Omental fat pad (tissue), 4 donors: ENCODE data around the gene HS1BP3. TPM values are rescaled to one million over a fixed set of nuclear protein-coding genes. Genes with fewer than 3 reads are reported as not detected.
A peak's percentile ranks its signal among the peaks of the same experiment; 100 is the strongest.

Experiments
- ATAC-seq: fragments of 150-250 bp; one replicate; pipeline ENCODE4 v1.9.1; 2016; ENCODE audit warnings: mild to moderate bottlenecking, moderate library complexity; ENCODE audit not compliant: low FRiP score
- DNase-seq: peaks from one replicate; pipeline ENCODE4 v3.0.0-alpha.2; 2019; ENCODE audit warnings: low spot score
- total RNA-seq, 4 donors: library from RNA; depleted of rRNA; stranded (reverse); fragments of >200 nt; gene quantifications; one replicate each; pipeline ENCODE4 v1.1.0, GENCODE V29; 2016
- TF ChIP-seq, protein P1 (sequence below), 3 donors: fragments of 450-650 bp; IDR thresholded peaks; one replicate each; pipeline ENCODE4 v1.5.1; 2016 to 2017; ENCODE audit warnings: antibody characterized with exemption in 3 of 3, mild to moderate bottlenecking in 3 of 3, moderate library complexity in 2 of 3

Gene HS1BP3
- total RNA-seq, 4 donors from 2014 or later, result 17.7 to 30.3 (median 22.8) TPM

DNA sequence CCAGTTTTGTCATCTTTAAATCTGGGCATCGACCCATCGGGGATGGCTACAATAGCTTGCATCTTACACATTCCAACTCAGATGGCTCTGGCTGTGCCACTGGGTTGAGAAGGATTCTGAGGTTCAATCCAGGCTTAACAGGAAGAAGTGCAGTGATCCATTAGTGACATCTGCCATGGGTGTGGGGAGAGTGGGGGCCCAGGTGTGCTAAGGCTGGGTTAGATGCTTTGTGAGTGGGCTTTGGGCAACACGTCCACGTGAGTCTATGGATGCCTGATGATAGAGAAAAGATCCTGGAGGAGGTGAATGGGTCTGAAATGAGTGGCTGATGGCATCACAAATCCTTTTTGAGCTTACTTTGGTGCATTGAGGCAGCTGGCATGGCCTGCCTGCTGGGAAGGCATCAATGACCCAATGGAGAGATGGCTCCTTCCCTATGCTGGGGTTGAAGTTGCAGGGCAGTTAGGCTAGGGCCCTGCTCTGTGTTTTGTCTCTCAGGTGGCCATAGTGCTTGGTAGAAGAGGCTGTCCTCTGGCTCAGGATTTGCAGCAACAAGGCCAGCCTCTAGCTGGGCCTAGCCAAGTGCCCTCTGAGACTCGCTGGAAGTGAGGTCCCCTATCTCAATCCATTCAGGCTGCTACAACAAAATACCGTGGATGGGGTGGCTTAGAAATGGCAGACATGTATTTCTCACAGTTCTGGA, 56.7 kb downstream of the HS1BP3 start:
- DNase-seq (no peak), ATAC-seq (no peak)
- TF ChIP-seq, protein P1, sequence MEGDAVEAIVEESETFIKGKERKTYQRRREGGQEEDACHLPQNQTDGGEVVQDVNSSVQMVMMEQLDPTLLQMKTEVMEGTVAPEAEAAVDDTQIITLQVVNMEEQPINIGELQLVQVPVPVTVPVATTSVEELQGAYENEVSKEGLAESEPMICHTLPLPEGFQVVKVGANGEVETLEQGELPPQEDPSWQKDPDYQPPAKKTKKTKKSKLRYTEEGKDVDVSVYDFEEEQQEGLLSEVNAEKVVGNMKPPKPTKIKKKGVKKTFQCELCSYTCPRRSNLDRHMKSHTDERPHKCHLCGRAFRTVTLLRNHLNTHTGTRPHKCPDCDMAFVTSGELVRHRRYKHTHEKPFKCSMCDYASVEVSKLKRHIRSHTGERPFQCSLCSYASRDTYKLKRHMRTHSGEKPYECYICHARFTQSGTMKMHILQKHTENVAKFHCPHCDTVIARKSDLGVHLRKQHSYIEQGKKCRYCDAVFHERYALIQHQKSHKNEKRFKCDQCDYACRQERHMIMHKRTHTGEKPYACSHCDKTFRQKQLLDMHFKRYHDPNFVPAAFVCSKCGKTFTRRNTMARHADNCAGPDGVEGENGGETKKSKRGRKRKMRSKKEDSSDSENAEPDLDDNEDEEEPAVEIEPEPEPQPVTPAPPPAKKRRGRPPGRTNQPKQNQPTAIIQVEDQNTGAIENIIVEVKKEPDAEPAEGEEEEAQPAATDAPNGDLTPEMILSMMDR (IDR thresholded peaks at IDR 0.05), result no peak

DNA sequence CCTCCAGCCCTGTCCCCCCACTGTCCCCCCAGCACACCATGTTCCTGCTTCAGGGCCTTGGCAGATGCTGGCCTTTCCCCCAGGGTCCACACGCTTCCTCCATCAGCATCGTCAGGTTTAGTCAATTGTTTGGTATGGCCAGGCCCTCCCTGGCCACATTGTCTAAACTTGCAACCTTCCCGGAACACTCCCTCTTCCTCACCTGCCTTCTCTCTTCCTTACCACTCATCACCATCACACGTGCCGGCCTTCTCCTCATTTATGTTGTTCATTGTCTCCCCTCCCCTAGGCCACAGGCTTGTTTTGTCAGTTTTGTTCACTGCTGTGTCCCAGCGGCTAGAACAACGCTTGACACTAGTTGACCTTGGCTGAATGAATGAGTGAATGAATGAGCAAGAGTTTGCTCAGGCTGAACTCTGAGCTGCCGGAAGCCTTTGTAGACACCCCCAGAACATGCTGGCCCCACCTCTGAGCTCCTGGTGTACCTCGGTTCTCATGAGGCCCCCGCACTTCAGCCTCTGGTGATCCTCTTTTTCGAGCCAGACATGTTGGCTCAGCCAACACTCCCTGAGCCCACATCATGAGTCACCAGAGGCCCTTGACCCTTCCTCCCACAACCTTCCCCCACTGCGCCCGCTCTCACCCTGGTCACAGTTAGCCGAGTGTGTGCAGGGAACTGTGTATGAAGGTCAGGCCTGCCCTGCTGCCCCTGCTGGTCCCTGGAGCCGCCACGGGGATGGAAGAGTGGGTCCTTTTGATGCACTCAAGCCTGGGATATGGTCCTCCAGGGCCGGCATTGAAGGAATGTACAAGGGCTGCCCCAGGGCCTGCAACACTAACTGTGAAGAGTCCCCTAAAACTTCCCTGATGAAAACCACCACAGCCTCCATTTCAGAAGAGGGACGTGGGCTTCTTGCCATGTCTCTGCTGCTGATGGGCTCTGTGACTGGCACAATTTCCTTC, 57.5 kb downstream of the HS1BP3 start:
- ATAC-seq, result peak; percentile 88
- peak; percentile 58 for DNase-seq
- TF ChIP-seq, protein P1 (IDR thresholded peaks at IDR 0.05), result no peak

DNA sequence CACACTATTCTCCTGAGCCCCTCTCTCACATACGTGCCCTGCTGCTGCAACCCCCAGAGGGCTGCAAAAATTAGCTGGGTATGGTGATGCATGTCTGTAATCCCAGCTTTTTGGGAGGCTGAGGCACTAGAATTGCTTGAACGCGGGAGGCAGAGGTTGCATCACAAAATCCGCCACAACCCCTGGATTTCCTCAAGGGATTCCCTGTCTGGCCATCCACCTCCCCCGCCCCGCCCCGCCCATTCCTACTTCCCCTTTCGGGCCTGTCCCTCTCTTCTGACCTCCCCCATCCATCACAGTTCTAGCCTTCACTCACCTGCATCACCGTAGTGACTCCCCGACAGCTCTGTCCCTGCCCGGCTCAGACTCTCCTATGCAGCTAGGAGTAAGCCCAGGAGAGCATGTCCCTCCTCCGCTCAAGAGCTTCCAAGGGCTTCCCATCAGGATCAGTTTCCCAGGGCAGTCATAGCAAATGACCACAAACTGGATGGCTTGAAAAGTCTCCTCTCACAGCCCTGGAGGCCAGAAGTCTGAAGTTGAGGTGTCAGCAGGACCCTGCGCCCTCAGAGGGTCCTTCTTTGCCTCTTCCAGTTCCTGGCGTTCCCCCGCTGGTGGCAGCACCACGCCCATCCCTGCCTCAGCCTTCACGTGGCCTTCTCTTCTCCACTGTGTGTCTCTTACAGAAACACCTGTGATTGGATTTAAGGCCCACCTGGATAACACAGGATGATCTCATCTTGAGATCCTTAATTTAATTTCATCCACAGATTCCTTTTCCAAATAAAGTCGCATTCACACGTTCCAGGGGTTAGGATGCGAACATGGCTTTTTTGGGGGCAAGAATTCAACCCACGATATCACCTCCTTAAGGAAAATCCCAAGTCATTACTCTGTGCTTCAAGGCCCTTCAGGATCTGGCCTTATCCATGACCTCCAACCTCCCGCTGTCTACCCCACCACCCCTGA, 58.5 kb downstream of the HS1BP3 start:
- TF ChIP-seq, protein P1 (IDR thresholded peaks at IDR 0.05), result no peak
- DNase-seq (no peak), ATAC-seq (no peak)

DNA sequence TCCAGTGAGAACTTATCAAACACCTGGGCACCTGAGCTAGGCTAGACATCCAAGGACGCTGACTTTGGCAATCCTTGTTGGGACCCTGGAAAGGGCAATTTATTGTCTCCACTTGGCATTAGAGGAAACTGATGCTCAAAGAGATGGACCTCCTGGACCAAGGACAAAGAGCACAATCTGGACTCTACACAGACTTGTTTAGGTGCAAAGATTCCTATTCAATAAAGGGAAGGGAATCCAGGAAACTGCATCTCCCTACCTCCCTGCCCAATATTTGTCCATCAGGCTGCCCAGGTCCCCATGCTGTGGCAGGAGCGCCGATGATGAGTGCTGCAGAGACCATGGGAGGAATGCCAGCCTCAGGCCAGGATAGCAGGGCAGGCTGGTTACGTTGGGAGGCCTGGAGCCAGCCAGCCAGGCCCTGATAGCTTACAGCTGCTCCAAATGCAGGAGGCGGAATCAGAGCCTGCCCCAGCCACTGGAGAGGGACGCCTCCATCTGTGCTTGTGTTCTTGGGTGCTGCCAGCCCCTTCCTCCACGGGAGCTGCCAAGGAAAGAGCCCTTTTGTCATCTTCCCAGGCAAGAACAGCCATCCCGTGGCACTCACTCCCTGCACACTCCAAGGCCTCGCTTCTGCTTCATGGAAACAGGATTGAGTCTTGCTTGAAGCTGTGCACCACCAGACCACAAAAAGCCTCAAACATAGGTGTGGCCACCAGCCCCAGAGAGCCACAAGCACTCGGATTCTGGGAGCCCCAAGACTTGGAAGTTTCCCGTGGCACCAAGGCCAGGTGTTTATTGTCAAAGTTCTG, 60.0 kb downstream of the HS1BP3 start:
- no peak for DNase-seq

GRCh38 chr2:20589975-20590703, 60.8 kb downstream of the HS1BP3 start:
- DNase-seq, result no peak
- TF ChIP-seq, protein P1 (IDR thresholded peaks at IDR 0.05), result no peak
- no peak for ATAC-seq

More for the DNA sequence above, 60.0 kb downstream of the HS1BP3 start:
- TF ChIP-seq, protein P1 (IDR thresholded peaks at IDR 0.05), result no peak
- no peak for ATAC-seq
